KOPT-K1 (cell line): Measurements from ENCODE around the gene EIF3I.
A peak's percentile ranks its signal among the peaks of the same experiment; 100 is the strongest.

ENCODE experiments used
- H3K27ac ChIP-seq: fragments of 200-600 bp; sonication (generic); 2 replicates; pipeline ENCODE4 v1.5.1; 2016; ENCODE audit warnings: antibody characterized with exemption, mild to moderate bottlenecking, low read depth, low read length; ENCODE audit not compliant: poor library complexity, severe bottlenecking
- H3K36me3 ChIP-seq: fragments of 200-600 bp; sonication (generic); 2 replicates; pipeline ENCODE4 v1.5.1; 2017; ENCODE audit warnings: antibody characterized with exemption, mild to moderate bottlenecking, low read length, moderate library complexity; ENCODE audit not compliant: insufficient read depth
- H3K9me3 ChIP-seq: fragments of 200-600 bp; sonication (generic); 2 replicates; pipeline ENCODE4 v1.5.1; 2017; ENCODE audit warnings: antibody characterized with exemption, low read length, mild to moderate bottlenecking; ENCODE audit not compliant: insufficient read depth, poor library complexity, severe bottlenecking

The EIF3I gene

GRCh38 chr1:32205401-32206370 lies 16.5 kb upstream of the EIF3I start, which contains the start of gene IQCC:
IQCC (plus strand) TSS chr1:32205671; CDS start chr1:32205682, 11 bp downstream.
- no peaks in the 10 kb centered on the region for H3K9me3 ChIP-seq
- peaks cover 12% of the 10 kb centered on the region for H3K36me3 ChIP-seq
- H3K27ac ChIP-seq: peak within 1 kb of the TSS; percentile 73

GRCh38 chr1:32208469-32208868 lies 13.7 kb upstream of the EIF3I start:
- peaks cover 12% of the 10 kb centered on the region for H3K36me3 ChIP-seq
- H3K9me3 ChIP-seq: no peaks in the 10 kb centered on the region
- no peak overlapping the region for H3K27ac ChIP-seq

GRCh38 chr1:32208891-32209328 lies 13.3 kb upstream of the EIF3I start, which contains the start of gene DCDC2B:
DCDC2B (plus strand) TSS chr1:32209089; CDS start chr1:32209094, 5 bp downstream.
- no peak within 1 kb of the TSS for H3K27ac ChIP-seq
- peaks cover 12% of the 10 kb centered on the region for H3K36me3 ChIP-seq

GRCh38 chr1:32215629-32216480 lies 6.4 kb upstream of the EIF3I start:
- H3K9me3 ChIP-seq: no peaks in the 10 kb centered on the region
- H3K27ac ChIP-seq: peak overlapping the region; percentile 23
- peaks cover 9% of the 10 kb centered on the region; the same call in 1 of the 2 replicates for H3K36me3 ChIP-seq

More at GRCh38 chr1:32208891-32209328, 13.3 kb upstream of the EIF3I start, which contains the start of gene DCDC2B:
- H3K9me3 ChIP-seq: no peaks in the 10 kb centered on the region

- no peaks in the 10 kb centered on the region for H3K9me3 ChIP-seq
- no peak overlapping the region for H3K27ac ChIP-seq
- H3K36me3 ChIP-seq: peaks cover 9% of the 10 kb centered on the region; the same call in 1 of the 2 replicates
These were observed 5.6 kb upstream of the EIF3I start for GRCh38 chr1:32216566-32216965.

- no peaks in the 10 kb centered on the region for H3K9me3 ChIP-seq
- no peak overlapping the region for H3K27ac ChIP-seq
- peaks cover 15% of the 10 kb centered on the region for H3K36me3 ChIP-seq
These were observed 3.2 kb upstream of the EIF3I start for GRCh38 chr1:32219022-32219421.

- Histone ChIP-seq H3K27ac (peak overlapping the region; percentile 86), H3K36me3 (peaks cover 26% of the 10 kb centered on the region), H3K9me3 (no peaks in the 10 kb centered on the region)
These were observed 1.2 kb upstream of the EIF3I start for GRCh38 chr1:32220746-32221580.

- peak overlapping the region; percentile 86 for H3K27ac ChIP-seq
- no peaks in the 10 kb centered on the region for H3K9me3 ChIP-seq
- H3K36me3 ChIP-seq: peaks cover 32% of the 10 kb centered on the region
These were observed 627 bp upstream of the EIF3I start for GRCh38 chr1:32221581-32221979.

GRCh38 chr1:32223683-32224082 lies 1.5 kb downstream of the EIF3I start:
- peak overlapping the region; percentile 3 for H3K27ac ChIP-seq
- H3K36me3 ChIP-seq: peaks cover 53% of the 10 kb centered on the region
- no peaks in the 10 kb centered on the region for H3K9me3 ChIP-seq

- Histone ChIP-seq H3K27ac (no peak overlapping the region), H3K36me3 (peaks cover 59% of the 10 kb centered on the region), H3K9me3 (no peaks in the 10 kb centered on the region)
These were observed 2.1 kb downstream of the EIF3I start for GRCh38 chr1:32224285-32224684.

- Histone ChIP-seq H3K36me3 (peaks cover 89% of the 10 kb centered on the region), H3K9me3 (no peaks in the 10 kb centered on the region)
These were observed 6.6 kb downstream of the EIF3I start for GRCh38 chr1:32228771-32229170.

GRCh38 chr1:32231843-32232432 lies 9.7 kb downstream of the EIF3I start:
- H3K36me3 ChIP-seq: peaks cover 64% of the 10 kb centered on the region
- no peak overlapping the region for H3K27ac ChIP-seq
- no peaks in the 10 kb centered on the region for H3K9me3 ChIP-seq

More at GRCh38 chr1:32228771-32229170, 6.6 kb downstream of the EIF3I start:
- no peak overlapping the region for H3K27ac ChIP-seq

GRCh38 chr1:32232558-32233304 lies 10.5 kb downstream of the EIF3I start:
- no peaks in the 10 kb centered on the region for H3K9me3 ChIP-seq
- H3K27ac ChIP-seq: no peak overlapping the region
- H3K36me3 ChIP-seq: peaks cover 56% of the 10 kb centered on the region
